Ishikawa (cell line): ENCODE results near the gene PFKM.

ENCODE experiments used
- CEBPB ChIP-seq: IDR thresholded peaks from 2 replicates; pipeline ENCODE4 v1.6.1; 2012
- CREB1 ChIP-seq: IDR thresholded peaks from 2 replicates; pipeline ENCODE4 v1.6.1; 2012; ENCODE audit warnings: low read depth
- EGR1 ChIP-seq: IDR thresholded peaks from 2 replicates; pipeline ENCODE4 v1.6.1; 2012
- EP300 ChIP-seq: IDR thresholded peaks from 2 replicates; pipeline ENCODE4 v1.6.1; 2012; ENCODE audit warnings: borderline replicate concordance
- FOXM1 ChIP-seq: IDR thresholded peaks from 2 replicates; pipeline ENCODE4 v1.6.1; 2012; ENCODE audit warnings: low read depth, borderline replicate concordance
- MAX ChIP-seq: IDR thresholded peaks from 2 replicates; pipeline ENCODE4 v1.6.1; 2012
- NFIC ChIP-seq: IDR thresholded peaks from 2 replicates; pipeline ENCODE4 v1.6.1; 2012
- RAD21 ChIP-seq: IDR thresholded peaks from 2 replicates; pipeline ENCODE4 v1.6.1; 2012; ENCODE audit warnings: low read depth
- TAF1 ChIP-seq: IDR thresholded peaks from 2 replicates; pipeline ENCODE4 v1.6.1; 2012; ENCODE audit warnings: low read depth, mild to moderate bottlenecking
- TCF12 ChIP-seq: IDR thresholded peaks from 2 replicates; pipeline ENCODE4 v1.6.1; 2012; ENCODE audit warnings: low read depth
- TEAD4 ChIP-seq: IDR thresholded peaks from 2 replicates; pipeline ENCODE4 v1.6.1; 2012
- YY1 ChIP-seq: IDR thresholded peaks from 2 replicates; pipeline ENCODE4 v1.6.1; 2012; ENCODE audit warnings: low read depth
- ZBTB7A ChIP-seq: IDR thresholded peaks from 2 replicates; pipeline ENCODE4 v1.6.1; 2012; ENCODE audit warnings: low read depth
- TF ChIP-seq, protein P1 (sequence below): IDR thresholded peaks from 2 replicates; pipeline ENCODE4 v1.6.1; 2012
- TF ChIP-seq, protein P2 (sequence below): IDR thresholded peaks from 2 replicates; pipeline ENCODE4 v1.6.1; 2012; ENCODE audit warnings: low read depth, mild to moderate bottlenecking

The PFKM gene

DNA sequence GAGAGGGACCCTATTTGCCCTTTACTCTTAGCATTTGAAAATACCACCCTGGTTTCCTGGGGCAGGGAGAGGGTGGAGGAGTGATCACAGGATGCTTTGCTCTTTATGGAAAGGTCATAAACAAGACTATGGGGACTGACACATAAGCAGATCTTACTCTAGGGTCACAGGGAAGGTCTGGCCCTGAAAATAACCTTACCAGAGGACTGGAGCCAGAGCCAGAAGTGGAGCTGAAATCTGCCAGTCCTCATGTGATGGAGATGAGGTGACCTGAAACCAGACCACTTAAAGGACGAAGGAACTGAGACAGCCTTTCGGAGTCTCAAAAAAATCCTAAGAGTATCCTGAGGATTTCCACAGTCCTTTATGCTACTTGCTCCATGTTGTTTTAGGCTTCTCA is 12.4 kb downstream of the PFKM start:
- no peak for TF ChIP-seq MAX
- TF ChIP-seq TAF1 = no peak
- no peak for TF ChIP-seq YY1
- no peak for TF ChIP-seq ZBTB7A
- TF ChIP-seq, protein P1, sequence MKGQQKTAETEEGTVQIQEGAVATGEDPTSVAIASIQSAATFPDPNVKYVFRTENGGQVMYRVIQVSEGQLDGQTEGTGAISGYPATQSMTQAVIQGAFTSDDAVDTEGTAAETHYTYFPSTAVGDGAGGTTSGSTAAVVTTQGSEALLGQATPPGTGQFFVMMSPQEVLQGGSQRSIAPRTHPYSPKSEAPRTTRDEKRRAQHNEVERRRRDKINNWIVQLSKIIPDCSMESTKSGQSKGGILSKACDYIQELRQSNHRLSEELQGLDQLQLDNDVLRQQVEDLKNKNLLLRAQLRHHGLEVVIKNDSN = no peak
- no peak for TF ChIP-seq TCF12
- no peak for TF ChIP-seq CREB1
- TF ChIP-seq EP300 = no peak
- TF ChIP-seq, protein P2, sequence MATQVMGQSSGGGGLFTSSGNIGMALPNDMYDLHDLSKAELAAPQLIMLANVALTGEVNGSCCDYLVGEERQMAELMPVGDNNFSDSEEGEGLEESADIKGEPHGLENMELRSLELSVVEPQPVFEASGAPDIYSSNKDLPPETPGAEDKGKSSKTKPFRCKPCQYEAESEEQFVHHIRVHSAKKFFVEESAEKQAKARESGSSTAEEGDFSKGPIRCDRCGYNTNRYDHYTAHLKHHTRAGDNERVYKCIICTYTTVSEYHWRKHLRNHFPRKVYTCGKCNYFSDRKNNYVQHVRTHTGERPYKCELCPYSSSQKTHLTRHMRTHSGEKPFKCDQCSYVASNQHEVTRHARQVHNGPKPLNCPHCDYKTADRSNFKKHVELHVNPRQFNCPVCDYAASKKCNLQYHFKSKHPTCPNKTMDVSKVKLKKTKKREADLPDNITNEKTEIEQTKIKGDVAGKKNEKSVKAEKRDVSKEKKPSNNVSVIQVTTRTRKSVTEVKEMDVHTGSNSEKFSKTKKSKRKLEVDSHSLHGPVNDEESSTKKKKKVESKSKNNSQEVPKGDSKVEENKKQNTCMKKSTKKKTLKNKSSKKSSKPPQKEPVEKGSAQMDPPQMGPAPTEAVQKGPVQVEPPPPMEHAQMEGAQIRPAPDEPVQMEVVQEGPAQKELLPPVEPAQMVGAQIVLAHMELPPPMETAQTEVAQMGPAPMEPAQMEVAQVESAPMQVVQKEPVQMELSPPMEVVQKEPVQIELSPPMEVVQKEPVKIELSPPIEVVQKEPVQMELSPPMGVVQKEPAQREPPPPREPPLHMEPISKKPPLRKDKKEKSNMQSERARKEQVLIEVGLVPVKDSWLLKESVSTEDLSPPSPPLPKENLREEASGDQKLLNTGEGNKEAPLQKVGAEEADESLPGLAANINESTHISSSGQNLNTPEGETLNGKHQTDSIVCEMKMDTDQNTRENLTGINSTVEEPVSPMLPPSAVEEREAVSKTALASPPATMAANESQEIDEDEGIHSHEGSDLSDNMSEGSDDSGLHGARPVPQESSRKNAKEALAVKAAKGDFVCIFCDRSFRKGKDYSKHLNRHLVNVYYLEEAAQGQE = no peak
- no peak for TF ChIP-seq NFIC
- TF ChIP-seq TEAD4 = no peak
- TF ChIP-seq CEBPB = no peak
- TF ChIP-seq RAD21 = no peak
- TF ChIP-seq FOXM1 = no peak
- TF ChIP-seq EGR1 = no peak

DNA sequence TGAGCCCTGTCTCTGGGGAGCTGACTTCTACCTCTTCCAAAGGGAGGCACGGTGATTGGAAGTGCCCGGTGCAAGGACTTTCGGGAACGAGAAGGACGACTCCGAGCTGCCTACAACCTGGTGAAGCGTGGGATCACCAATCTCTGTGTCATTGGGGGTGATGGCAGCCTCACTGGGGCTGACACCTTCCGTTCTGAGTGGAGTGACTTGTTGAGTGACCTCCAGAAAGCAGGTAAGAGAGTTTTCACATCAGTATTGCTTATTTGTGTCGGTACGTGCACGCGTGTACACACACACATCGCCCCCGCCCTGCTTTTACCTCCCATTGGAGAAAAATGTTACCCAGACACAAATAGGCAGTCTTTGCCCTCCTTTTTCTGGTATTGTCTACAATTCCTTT is 13.7 kb downstream of the PFKM start:
- no peak for TF ChIP-seq CEBPB
- TF ChIP-seq FOXM1 = no peak
- no peak for TF ChIP-seq TAF1
- TF ChIP-seq RAD21 = no peak
- TF ChIP-seq NFIC = no peak
- TF ChIP-seq, protein P2 = no peak
- no peak for TF ChIP-seq YY1
- TF ChIP-seq EGR1 = no peak
- no peak for TF ChIP-seq TEAD4
- TF ChIP-seq MAX = no peak
- TF ChIP-seq TCF12 = no peak
- no peak for TF ChIP-seq CREB1
- TF ChIP-seq ZBTB7A = no peak
- TF ChIP-seq, protein P1 = no peak
- TF ChIP-seq EP300 = no peak

DNA sequence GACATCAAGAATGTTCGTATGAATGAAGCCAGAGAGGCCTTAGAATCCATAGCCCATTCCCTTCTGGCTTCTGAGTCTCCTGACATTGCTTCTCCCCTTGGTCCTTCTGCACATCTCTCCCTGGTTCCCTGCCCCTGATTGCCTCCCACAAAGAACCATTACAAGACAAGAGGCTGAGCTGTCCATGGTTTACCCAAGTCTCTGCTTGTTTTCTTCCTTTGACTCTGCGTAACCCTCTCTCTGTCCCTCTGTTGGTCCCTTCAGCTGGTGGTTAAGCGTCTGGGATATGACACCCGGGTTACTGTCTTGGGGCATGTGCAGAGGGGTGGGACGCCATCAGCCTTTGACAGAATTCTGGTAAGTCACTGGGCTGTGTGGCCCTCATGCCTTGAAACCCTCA is 15.9 kb downstream of the PFKM start:
- TF ChIP-seq YY1 (no peak), FOXM1 (no peak), RAD21 (no peak), MAX (no peak), CREB1 (no peak), TCF12 (no peak), EGR1 (no peak), NFIC (no peak), CEBPB (no peak), TAF1 (no peak), TEAD4 (no peak), EP300 (no peak), ZBTB7A (no peak)
- TF ChIP-seq, protein P2 = no peak
- TF ChIP-seq, protein P1 = no peak
